A673 (cell line): Measurements from ENCODE around the gene KDM6B.

Experiments used
- CTCF ChIP-seq: fragments of 300-800, 200-600 bp; sonication (generic); conservative IDR thresholded peaks from 2 replicates; pipeline ENCODE4 v1.5.1; 2017; ENCODE audit warnings: low read depth, mild to moderate bottlenecking, antibody characterized with exemption, low read length, moderate library complexity, mixed read lengths
- EZH2 ChIP-seq: fragments of 200-600 bp; sonication (generic); IDR thresholded peaks from 2 replicates; pipeline ENCODE4 v1.6.1; 2017; ENCODE audit warnings: borderline replicate concordance, low read depth, mild to moderate bottlenecking, mixed read lengths, antibody characterized with exemption, low read length; ENCODE audit not compliant: poor library complexity, severe bottlenecking

- TF ChIP-seq CTCF: no peak
- TF ChIP-seq EZH2: no peak
Observed at GRCh38 chr17:7852262-7852670, 18.2 kb downstream of the KDM6B start.
